HG03196 (cell line): ENCODE data around the gene TFPT.

Source experiments
- ATAC-seq: cut with Tn5 transposase; IDR thresholded peaks from one replicate; pipeline ENCODE4 v1.9.1; 2021; ENCODE audit not compliant: unreplicated experiment

The TFPT gene, protein sequence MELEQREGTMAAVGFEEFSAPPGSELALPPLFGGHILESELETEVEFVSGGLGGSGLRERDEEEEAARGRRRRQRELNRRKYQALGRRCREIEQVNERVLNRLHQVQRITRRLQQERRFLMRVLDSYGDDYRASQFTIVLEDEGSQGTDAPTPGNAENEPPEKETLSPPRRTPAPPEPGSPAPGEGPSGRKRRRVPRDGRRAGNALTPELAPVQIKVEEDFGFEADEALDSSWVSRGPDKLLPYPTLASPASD

DNA sequence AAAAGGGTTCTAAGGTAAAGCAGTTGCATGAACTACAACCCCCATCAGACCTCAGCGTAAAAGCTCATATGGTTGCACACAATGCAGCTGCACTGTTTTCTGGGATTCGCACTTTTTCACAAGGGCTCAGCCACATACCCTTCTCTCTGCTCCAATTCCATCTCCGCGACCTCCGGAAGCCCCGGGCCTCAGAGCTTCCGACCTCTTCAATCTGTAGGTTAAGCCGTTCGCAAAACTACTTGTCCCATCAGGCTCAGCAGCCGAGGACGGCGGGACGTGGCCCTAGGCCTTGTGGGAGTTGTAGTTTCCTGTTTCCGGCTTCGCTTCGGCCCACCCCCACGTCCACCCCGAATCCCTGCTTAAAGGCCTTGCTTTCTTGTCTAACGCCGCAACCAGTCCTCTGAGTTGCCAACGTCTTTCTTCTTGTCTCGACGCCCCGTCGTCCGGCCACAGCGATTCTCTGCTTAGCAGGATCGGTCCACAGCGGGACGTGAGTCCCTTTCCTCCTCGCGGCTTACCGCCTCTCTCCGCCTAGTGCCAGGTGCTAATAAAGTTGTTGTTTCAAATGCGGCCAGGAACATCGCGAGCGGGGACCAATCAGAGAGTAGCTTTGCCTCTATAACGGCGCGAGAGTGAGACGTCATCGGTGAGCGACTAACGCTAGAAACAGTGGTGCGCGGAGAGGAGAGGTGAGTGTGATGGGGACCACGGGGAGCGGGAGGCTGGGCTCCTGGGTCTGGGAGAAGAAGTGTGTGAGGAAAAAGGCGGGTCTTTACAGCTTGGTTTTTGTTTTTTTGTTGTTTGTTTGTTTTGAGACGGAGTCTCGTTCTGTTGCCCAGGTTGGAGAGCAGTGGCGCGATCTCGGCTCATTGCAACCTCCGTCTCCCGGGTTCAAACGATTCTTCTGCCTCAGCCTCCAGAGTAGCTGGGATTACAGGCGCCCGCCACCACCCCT lies at the start of gene TFPT, which contains the start of gene PRPF31:
Gene TFPT (minus strand): TSS at position 549 of the 955 bp plus-strand sequence. CDS start 388 bp downstream, at position 161.
Gene PRPF31 (plus strand): TSS at position 646 of the 955 bp plus-strand sequence. CDS start 2,525 bp downstream, outside the sequence.
- peak; percentile 74 for ATAC-seq

DNA sequence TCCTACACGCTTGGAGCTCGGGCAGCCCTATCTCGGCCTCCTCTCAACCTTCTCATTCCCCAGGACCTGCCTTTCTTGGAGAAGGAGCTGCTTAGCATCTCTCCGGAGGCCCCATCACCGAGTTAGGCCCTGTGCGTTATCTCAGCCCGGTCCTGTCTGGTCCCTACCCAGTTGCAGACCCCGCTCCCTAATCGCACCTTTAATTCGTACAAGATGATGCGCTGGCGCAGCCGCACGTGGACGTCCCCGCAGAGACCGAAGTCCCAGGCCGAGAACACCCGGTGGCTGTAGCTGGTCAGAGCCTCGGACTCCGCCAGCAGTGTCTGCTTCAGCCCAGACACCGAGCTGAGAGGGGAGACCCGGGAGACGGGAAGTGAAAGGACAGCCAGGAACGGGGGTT lies 49.8 kb upstream of the TFPT start:
- ATAC-seq = no peak

DNA sequence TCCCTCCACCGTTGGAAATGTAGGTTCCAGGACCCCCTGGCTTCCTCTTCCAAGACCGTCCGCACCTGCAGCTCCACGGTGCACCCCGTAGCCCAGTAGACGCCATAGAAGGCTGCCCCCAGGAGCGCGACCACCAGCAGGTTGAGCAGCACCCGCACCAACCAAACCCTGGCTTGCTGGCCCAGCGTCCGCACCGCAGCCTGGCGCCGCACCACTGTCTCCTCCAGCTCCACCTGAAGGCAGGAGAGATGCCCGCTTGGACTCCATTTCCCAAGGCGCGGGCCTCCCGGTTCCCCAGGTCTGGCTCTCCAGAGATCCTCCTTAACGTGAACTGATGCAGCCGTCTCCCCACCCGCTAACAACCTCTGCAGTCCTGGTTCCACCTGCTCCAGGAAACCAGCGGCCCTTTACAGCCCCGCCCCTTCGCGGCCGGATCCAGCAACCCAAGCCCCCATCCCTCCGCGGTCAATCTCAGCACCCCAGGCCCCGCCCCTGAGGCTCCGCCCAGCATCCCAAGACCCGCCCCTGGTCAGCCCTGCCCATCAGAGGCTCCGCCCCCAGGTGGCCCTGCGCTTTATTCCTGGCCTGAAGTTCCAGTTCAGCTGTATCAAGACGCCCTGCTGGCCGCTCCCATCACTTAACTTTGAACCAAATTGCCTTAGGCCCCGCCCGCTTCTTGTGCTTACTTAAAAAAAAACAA lies 49.1 kb upstream of the TFPT start:
- no peak for ATAC-seq

DNA sequence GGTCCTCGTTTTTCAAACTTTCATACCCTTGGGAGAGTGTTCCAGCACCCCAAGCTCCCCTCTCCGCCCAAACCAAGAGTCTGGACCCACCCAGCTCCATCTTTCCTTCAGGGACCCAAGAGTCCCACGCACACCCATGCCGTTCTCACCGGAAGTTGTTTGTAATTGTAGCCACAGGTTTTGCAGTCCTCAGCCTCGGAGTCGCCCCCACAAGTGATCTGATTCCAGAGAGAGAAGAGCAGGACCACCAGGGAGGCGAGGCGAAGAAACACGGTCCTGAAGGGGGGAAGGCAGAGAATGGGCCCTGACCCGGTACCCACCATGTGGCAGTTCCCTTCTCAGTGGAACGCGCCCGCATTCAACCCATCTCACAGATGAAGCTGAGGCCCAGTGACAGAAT lies 47.4 kb upstream of the TFPT start:
- ATAC-seq = no peak

DNA sequence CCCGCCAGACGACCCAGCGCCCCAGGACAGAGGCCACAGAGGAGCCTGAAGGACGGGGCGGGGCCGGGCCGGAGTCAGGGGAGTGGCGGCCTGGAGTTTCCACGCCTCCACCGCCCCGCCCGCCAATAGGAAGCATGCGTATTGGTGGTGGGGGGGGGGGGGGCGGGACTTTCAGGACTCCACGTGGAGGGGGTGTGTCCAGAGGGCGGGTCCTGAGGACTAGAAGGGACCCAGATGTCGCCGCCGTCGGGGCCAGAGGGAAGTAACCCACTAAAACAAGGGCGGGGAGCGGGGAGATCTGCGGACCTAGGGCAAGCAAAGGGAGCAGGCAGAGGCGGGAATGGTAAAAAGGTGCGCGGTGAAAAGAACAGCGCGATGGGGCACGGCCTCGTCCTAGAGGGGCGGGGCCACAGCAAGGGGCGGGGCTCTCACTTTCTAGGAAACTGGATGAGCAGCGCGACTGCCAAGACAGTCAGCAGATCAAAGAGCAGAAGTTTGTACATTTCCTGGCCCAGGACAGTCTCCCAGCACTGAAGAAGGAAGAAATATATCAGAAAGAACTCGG lies 46.9 kb upstream of the TFPT start:
- ATAC-seq = no peak

DNA sequence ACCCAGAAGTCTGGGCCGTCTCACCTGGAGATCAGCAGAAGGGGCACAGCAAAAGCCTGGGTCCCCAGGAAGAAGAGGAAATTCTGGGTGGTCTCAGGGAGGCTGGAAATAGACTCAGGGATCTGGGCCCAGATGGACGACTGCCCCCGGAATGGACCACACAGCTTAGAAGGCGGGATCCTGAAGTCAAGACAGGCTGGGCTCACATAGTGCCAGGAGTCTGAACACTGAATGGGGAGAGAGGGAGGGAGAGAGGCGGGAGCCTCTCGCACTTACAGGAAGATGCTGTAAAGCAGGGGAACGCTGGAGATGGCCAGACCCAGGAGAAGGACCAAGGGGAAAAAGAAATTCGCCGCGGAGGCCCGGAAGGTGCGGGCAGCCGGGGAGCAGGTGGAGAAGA lies 45.4 kb upstream of the TFPT start:
- no peak for ATAC-seq

DNA sequence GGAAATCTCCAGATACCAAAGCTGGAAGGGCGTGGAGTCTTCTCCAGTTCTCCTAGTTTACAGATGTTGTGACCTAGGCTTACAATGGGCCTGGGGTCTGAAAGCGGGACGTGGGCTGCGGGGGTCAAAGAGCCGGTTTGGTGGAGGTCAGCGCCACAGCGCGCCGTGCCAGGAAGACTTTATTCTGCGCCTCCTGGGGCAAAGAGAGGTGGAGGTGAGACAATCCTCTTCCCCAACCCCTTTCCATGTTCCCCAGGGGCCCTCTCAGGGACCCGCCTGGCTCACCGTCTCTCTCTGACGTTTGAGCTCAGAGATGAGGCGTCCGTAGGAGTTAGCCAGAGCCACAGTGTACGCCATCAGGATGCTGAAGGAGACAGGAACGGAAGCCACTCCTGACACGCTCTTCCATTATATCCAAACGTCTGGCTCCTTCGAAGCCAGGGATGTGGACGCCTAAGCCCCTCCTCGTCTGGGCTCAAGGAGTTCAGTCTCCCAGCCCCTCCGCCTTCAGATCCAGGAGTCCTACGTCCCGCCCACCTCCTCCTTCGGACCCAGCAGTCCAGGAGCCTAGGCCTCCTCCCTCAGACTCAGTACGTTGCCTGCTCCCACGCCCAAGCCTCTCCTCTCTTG lies 44.8 kb upstream of the TFPT start:
- peak; percentile 9 for ATAC-seq

DNA sequence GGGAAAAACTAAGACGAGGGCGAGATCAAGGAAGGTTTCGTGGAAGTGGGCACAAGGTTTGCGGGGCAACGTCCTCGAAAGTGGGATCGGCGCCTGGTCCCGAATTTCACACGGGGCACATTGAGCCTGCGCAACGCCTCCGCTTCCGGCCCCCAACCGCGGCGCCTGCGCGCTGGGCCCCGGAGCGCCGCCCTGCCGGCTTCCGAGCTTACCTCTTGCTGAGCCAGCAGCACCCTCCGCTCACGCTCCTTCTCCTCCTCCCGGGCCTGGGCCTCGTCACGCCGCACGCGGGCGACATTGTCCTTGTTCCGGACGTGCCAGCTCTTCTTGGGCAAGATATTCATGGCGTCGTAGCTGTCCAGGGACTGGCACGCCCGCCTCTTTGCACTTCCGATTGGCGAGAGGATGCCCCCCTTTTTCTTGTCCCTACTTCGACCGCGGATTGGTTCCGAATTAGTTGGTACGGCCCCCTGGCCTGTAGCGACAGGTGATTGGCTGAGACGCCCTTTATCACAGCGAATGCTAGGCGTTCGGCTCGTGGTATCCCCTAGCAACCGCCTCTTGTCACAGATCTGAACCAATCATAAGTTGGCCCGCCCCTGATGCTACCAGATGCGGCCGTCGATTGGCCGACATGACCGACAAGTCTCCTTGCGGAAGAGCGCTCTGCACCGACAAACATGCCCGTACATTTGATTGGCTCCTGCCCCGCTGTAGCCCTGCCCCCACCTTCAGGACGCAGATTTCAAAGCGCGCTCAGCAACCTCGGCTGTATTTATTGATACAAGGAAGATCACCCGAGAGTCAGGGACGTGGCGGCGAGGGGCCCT lies 44.1 kb upstream of the TFPT start, which contains the start of gene LENG1:
Gene LENG1 (minus strand): TSS at position 370 of the 830 bp plus-strand sequence. CDS start 26 bp downstream, at position 344.
- peak; percentile 87 for ATAC-seq

DNA sequence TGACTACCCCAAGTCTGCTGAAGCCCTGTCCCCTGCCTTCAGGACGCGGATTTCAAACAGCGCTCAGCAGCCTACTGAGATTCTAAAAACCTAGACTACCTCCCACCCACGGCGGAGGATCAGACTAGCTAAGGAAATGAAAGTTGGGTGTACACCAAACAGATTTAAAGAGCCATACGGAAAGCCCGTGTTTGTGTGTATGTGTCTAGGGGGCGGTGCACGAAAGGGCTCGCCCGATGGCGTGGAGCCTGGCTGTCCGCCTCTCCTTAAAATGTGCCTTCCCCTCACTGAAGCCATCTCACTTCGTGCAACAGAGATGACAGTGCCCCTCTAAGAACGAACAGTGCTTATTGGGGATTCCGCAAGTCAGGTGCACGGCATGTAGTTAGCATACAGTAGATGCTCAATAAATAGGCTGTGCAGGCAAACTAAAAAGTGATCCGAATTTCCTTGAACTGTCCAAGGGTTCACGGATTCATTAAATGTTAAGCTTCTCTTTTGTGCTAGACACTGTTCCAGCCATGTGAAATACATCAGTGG lies 43.4 kb upstream of the TFPT start:
- ATAC-seq = no peak

DNA sequence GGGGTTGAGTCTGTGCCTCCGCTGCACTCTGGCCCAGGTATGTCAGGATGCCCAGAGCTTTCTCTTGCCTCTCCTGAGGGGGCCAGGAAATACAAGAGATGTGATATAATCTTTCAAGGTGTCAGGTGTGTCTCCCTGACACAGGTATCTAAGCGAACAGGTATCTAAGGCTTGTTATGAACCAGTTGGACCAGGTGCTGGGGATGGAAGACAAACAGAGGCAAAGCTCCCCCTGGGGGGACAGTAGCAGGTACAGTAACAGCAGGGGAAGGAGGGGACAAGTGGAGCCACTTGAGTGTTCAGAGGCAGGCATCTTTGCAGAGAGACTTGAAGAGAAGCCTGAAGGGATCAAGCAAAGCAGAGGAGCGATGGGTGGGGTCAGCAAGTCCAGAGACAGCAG lies 41.5 kb upstream of the TFPT start:
- no peak for ATAC-seq

DNA sequence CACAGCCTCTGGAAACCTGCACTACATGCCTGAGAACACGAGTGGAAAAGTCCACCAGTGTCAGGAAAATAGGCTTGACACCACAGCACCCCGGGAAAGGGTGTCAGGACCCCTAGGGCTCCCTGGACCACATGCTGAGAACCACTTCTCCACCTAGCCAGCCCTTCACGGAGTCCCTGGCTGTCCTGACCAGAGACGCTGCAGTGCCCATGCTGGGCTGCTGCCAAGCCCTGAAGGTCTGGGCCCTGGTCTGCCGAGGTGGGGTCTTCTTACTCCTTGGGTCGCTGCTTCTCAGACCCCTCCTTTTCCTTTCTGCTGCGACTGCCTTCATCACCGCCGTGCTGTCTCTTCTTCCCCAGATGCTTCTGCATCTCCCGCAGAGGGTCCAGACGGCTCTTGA lies 41.0 kb upstream of the TFPT start:
- ATAC-seq = no peak

DNA sequence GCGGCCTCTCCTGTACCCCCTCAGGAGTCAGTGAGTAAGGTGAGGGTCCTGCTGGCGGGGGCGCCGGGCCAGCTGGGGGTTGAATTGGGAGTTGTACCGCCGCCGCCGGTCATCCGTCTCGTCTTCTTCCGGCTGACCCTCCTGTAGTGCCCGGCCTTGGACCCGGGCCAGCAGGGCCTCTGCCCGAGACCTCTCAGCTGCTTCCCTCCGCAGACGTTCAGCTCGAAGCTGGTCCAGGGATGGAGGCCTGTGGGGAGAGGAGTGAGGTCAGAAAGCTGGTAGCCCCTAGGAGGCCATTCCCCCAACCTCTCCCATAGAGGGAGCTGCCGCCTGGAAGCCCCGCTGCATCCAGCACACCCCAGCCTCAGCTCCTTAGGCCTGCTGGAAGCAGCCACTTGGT lies 40.2 kb upstream of the TFPT start:
- no peak for ATAC-seq

DNA sequence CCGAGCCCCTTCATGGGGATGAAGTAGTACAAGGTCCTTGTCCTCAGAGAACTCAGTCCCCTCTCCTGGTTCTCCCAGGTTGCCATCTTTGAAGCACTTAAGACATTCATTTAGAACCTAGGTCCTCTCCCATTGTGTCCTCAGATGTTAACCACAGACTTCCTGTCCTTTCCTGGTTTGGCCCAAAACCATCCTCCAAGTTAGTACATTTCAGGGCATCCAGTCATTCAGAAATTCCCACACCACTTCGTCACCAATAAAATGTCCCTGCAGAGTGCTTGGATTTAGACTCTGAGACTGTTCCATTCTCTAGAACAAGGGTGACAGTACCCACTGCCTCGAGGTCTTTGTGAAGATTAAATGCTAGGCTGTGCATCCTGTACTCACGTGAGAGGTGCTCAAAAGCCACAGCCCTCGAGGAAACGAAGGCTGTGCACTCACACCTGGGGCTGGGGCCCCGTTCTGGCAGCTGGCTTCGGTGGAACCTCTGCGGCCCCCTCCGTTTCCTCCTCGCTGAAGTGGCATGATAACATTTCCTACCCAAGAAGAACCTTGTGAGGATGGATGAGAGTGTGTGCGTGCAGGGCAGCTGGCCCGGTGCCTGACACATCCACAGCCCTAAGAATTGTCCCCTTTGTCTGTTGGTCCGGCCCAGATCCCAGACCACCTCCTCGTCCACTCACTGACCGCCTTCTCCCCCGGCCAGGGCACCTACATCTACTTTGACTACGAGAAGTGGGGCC lies 39.3 kb upstream of the TFPT start:
- no peak for ATAC-seq

DNA sequence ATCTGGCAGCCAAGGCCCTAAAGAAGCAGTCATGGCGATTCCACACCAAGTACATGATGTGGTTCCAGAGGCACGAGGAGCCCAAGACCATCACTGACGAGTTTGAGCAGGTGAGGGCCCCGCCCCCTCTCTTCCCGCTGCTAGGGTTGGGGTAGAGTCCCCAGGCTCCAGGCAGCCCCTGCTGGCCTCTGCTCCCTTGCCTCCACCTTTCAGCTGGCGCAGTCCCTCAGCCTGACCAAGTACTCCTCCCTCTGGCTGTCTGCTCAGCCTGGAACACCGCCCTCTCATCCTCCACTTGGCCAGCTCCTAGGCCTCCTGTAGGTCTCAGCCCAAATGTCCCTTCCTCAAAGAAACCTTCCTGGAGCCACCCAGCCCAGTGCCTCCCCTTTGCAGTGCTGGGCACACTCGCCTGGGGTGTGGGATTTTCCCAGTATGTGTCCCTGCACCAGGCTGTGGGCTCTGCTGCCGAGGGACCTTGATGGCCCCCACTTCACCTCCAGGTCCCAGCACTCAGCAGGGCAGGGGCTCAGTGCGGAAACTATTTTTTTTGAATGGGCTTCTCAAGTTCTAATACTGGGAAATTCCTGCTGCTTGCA lies 38.4 kb upstream of the TFPT start:
- ATAC-seq = no peak

DNA sequence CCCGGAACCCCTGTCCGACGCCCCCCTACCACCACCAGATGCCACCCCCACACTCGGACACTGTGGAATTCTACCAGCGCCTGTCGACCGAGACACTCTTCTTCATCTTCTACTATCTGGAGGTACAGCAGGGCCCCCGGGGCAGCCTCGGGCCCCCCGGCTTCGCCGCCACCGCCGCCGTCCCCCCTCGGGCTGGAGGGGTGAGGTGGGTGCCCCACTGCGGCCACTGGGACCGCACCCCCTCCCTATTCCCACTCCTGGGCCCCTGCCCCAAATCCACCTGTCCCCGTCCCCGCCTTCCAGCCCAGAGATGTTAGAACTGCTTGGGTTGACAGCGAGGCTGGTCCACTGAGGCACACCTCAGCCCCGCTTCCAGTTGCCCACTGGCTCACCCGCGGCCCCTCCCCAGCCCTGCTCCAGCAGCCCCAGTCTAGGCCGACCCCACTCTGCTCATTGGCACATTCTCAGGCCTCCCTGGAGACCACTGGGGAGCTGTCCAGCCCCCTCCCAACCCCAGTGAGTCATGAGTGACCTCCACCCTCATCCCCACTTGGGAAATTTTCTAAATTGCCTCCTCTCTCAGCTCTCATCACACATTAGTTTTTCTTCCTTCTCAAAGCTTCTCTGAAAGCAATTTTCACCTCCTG lies 37.5 kb upstream of the TFPT start:
- no peak for ATAC-seq

DNA sequence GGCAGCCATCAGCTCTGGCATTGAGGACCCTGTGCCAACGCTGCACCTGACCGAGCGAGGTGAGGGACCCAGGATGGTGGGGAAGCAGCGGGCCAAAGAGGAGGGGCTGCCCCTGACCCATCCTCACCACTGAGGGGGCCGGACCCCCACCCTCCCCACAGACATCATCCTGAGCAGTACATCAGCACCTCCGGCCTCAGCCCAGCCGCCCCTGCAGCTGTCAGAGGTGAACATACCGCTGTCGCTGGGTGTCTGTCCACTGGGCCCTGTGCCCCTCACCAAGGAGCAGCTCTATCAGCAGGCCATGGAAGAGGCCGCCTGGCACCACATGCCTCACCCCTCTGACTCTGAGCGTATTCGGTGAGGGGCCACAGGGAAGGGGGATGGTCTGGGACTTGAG lies 36.8 kb upstream of the TFPT start:
- ATAC-seq = no peak

DNA sequence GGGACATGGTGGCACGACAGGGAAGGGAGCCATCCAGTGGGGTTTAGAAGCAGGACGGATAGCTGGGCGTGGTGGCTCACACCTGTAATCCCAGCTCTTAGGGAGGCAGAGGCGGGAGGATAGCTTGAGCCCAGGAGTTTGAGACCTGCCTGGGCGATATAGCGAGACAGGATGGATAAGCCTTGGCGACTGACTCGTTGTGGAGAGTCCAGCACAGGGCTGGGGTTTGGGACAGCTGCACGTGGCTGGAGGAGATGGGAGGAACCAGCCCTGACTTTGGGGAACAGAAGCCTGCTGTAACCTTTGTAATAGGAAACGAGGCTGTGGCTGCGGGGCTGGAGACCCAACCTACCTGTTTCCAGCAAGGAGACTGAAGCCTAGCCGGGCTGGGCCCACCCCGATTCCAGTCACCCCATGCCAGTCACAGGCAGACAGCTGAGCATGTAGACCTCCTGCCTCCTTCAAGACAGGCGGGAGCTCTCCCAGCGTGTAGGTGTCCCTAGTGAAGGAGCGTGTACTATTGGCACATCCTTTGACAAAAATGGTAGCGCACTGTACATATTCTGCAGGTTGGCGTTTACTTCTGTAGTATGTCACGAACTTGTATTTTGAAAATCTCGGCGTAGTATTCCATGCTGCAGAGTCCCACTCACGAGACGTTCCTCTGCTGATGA lies 36.0 kb upstream of the TFPT start:
- ATAC-seq = no peak
